Prostate gland (tissue), 2 donors: ENCODE data around the gene GATAD2B. TPM values are rescaled to one million over a fixed set of nuclear protein-coding genes. Genes with fewer than 3 reads are reported as not detected.
A peak's percentile ranks its signal among the peaks of the same experiment; 100 is the strongest.
"Not testable (repeated sequence)": the region's sequence is repeated elsewhere in the genome, so short reads cannot be mapped to it uniquely, and the experiment has no call there.

Source experiments
- DNase-seq: peaks from one replicate; pipeline ENCODE4 v3.0.0-alpha.2; 2019; ENCODE audit warnings: low spot score
- H3K27ac ChIP-seq, 2 donors: fragments of 200-600 bp; sonication (generic); 2 replicates each; pipeline ENCODE4 v1.5.1; 2017 to 2019
- H3K27me3 ChIP-seq: fragments of 200-600 bp; sonication (generic); replicated peaks from 2 replicates; pipeline ENCODE4 v1.5.1; 2019; ENCODE audit not compliant: insufficient read depth
- H3K36me3 ChIP-seq, 2 donors: fragments of 200-600 bp; sonication (generic); 1 replicate in 1 of 2; 2 replicates in 1 of 2; pipeline versions ENCODE4 v1.5.1 to v1.8.1; 2017 to 2019
- H3K4me1 ChIP-seq: fragments of 200-600 bp; sonication (generic); replicated peaks from 2 replicates; pipeline ENCODE4 v1.5.1; 2019
- H3K4me3 ChIP-seq, 2 donors: fragments of 200-600 bp; sonication (generic); 2 replicates each; pipeline ENCODE4 v1.5.1; 2017 to 2019
- H3K9me3 ChIP-seq: fragments of 200-600 bp; sonication (generic); 2 replicates; pipeline ENCODE4 v1.5.1; 2017
- CTCF ChIP-seq, 4 experiments: fragments of 200-600 bp in 2 of 4; fragments of 450-650 bp in 2 of 4; sonication (generic) in 2 of 4; IDR thresholded peaks; 1 replicate in 3 of 4; 2 replicates in 1 of 4; pipeline ENCODE4 v1.5.1; 2016 to 2019; ENCODE audit warnings: antibody characterized with exemption in 4 of 4, mild to moderate bottlenecking in 2 of 4, moderate library complexity in 2 of 4
- POLR2A ChIP-seq: fragments of 450-650 bp; IDR thresholded peaks from one replicate; pipeline ENCODE4 v1.6.1; 2016; ENCODE audit warnings: antibody characterized with exemption, mild to moderate bottlenecking
- POLR2AphosphoS5 ChIP-seq: sonication (generic); formaldehyde crosslinking; IDR thresholded peaks from one replicate; pipeline ENCODE4 v1.6.1; 2017; ENCODE audit warnings: antibody characterized with exemption
- WGBS: methylation state at CpG from one replicate; pipeline ENCODE4 v1.1.5; 2018; 5-methylcytosine and 5-hydroxymethylcytosine counted together
- intact Hi-C: fragments of 100-400 bp; cut with DNase I; formaldehyde crosslinking; loops from one replicate; pipeline ENCODE4 v1.14.2; 2022
- total RNA-seq, 2 donors: library from RNA; depleted of rRNA; stranded (reverse); fragments of >200 nt; gene quantifications; one replicate each; pipeline ENCODE4 v1.1.0, GENCODE V29; 2016

The GATAD2B gene
- total RNA-seq, 2 donors from 2014 or later, result 24.5 to 29.7 TPM

DNA sequence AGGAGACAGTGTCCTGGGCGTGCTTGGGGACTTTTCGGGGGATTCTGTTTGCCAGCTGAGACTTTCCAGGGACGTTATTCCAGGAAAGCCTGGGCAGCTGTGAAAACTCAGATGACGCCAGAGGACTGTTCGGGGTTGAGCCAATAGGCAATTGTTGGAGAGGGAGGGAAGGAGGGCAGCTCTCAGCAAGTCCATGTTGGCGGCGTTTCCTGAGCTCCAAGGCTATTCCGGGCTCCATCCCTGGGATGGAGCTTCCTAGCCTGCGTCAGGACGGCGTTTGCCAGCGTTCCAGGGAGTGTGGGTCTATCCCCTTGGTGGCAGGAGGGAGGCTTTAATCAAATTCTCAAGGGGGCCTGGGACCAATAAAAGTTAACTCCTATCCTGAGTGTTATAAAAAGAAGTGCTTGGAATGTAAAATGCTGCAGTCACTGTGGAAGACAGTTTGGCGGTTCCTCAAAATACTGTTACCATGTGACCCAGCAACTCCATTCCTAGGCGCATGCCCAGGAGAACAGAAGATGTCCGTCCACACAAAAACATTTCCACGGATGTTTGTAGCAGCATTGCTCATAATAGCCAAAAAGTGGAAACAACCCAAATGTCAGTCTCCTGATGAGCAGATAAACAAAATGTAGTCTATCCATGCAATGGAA is 132.3 kb downstream of the GATAD2B start:
- DNase-seq, result peak; percentile 51
- Histone ChIP-seq H3K27me3 (no peaks in the 10 kb centered on the region), H3K27ac (peak overlapping the region; percentile 82), H3K9me3 (no peaks in the 10 kb centered on the region), H3K36me3 (no peaks in the 10 kb centered on the region), H3K4me3 (peak overlapping the region in 1 of 2 donors; percentile 16), H3K4me1 (no peaks in the 10 kb centered on the region)
- 5% methylated on average over 16 of the region's 16 CpGs for WGBS
- intact Hi-C loops, result loop anchor here (2.0 to 10.0 kb wide), 2 partner anchors 132 to 484 kb away; partner anchors contain the start of genes GATAD2B and HAX1
- TF ChIP-seq POLR2AphosphoS5, result peak; percentile 43
- no peak for TF ChIP-seq CTCF (IDR thresholded peaks at IDR 0.05)

- no peaks in the 10 kb centered on the region for H3K9me3 ChIP-seq
- no peaks in the 10 kb centered on the region for H3K4me1 ChIP-seq
- DNase-seq, result no peak
- H3K36me3 ChIP-seq, result no peaks in the 10 kb centered on the region
- no peaks in the 10 kb centered on the region for H3K27me3 ChIP-seq
- H3K4me3 ChIP-seq, result peak overlapping the region in 1 of 2 donors; percentile 16
- TF ChIP-seq CTCF (IDR thresholded peaks at IDR 0.05), result no peak
- TF ChIP-seq POLR2AphosphoS5, result no peak
- TF ChIP-seq POLR2A, result no peak
- peak overlapping the region; percentile 82 for H3K27ac ChIP-seq
- WGBS, result 35% methylated on average over 22 of the region's 22 CpGs
- intact Hi-C loops, result loop anchor here (2.0 to 10.0 kb wide), 2 partner anchors 133 to 485 kb away; partner anchors contain the start of genes GATAD2B and HAX1
These were observed 133.2 kb downstream of the GATAD2B start for GRCh38 chr1:153789478-153790034.

GRCh38 chr1:153786038-153786790 is 136.6 kb downstream of the GATAD2B start:
- no peaks in the 10 kb centered on the region for H3K9me3 ChIP-seq
- no peak for TF ChIP-seq POLR2A
- TF ChIP-seq CTCF (IDR thresholded peaks at IDR 0.05), result no peak
- no peak for TF ChIP-seq POLR2AphosphoS5
- no peaks in the 10 kb centered on the region for H3K36me3 ChIP-seq
- no peaks in the 10 kb centered on the region for H3K27me3 ChIP-seq
- no peak overlapping the region for H3K27ac ChIP-seq
- intact Hi-C loops, result no loop called here
- H3K4me3 ChIP-seq, result no peak overlapping the region
- 97% methylated on average over 4 of the region's 4 CpGs for WGBS
- H3K4me1 ChIP-seq, result no peaks in the 10 kb centered on the region
- no peak for DNase-seq

DNA sequence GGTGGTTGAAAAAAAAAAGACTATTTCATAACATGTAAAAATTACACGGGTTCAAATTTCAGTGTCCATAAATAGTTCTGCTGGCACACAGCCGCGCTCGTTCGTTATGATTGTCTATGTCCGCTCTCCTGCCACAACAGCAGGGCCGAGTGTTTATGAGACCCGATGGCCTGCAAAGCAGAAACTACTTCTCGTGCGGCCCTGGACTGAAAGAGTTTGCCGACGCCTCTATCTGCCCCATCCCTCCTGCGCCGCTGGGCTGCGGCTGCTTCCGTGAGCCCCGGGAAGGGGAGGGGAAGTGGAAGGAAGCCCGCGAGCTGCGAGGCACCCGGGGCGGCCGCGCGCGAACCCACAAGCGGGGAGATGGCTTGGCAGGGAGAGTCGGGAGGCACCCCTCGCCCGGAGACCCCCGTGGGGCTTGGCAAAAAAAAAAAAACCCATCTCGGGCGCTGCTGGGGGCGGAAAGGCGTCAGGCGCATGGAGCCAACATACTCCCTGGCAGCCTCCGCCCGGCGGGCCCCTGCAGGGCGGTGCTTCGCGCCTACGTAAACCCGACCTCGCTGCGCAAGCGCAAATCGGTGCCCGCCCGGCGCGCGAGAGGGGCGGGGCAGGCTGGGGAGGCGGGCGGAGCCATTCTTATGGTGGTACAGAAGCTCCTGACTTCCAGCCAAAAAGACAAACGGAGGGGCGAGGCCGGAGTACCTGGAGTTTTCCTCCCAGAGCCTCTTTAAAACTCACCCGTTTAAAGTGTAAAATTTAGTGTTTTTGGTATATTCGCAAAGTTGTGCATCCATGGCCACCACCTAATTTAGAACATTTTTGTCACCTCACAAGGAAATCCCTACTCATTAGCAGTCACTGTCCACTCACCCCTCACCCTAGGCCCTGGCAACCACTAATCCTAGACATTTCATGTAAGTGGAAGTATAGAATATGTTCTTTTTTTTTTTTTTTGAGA is 139.3 kb downstream of the GATAD2B start:
- Histone ChIP-seq H3K27me3 (no peaks in the 10 kb centered on the region), H3K4me1 (no peaks in the 10 kb centered on the region), H3K36me3 (no peaks in the 10 kb centered on the region), H3K4me3 (peak overlapping the region; percentile 57 to 73), H3K9me3 (no peaks in the 10 kb centered on the region), H3K27ac (peak overlapping the region; percentile 93 to 99)
- TF ChIP-seq POLR2A (peak; percentile 89), POLR2AphosphoS5 (peak; percentile 98), CTCF (IDR thresholded peaks at IDR 0.05) (peak in 2 of 4 experiments; percentile 35 to 41)
- intact Hi-C loops, result no loop called here
- under 1% methylated on average over 51 of the region's 61 CpGs for WGBS
- DNase-seq, result peak; percentile 87

- H3K36me3 ChIP-seq, H3K27me3 ChIP-seq, H3K4me3 ChIP-seq, DNase-seq, H3K4me1 ChIP-seq, H3K9me3 ChIP-seq, intact Hi-C loops: not testable (repeated sequence)
- 86% methylated on average over 8 of the region's 8 CpGs for WGBS
- H3K27ac ChIP-seq, result peak overlapping the region; percentile 93 to 99
These were observed 140.1 kb downstream of the GATAD2B start for GRCh38 chr1:153782648-153783047.
